ENCODE data around the gene RTF1. TPM values are rescaled to one million over a fixed set of nuclear protein-coding genes. Genes with fewer than 3 reads are reported as not detected.

RTF1 gene
- total and polyA plus RNA-seq, 8 donors: 7.9 to 17.3 (median 10.3) TPM

DNA sequence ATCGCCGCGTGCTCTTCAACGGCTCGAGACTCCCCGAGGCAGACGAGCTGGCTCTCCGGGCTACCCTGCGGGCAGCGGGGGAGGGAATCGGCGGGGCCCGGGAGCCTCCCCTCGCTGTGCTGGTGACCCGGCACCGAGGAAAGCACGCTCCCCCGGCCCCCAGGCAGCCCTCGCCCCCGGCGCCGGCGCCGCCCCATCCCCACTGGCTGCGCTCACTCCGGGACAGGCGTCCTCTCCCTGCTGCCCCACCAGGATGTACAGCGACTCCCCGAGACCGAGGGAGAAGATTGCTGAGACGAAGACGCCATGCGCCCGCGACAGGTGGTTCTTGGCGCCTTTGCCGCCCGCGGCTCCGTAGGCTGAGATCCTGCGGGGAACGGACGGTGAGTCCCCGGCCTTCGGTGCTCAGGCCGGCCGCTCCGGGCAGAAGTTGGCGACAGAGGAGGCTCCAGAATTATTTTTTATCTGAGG is 95.0 kb downstream of the RTF1 start:
- Histone ChIP-seq H3K4me3 (peak overlapping the region in 2 of 4 donors; percentile 22 to 37), H3K9me3 (no peaks in the 10 kb centered on the region), H3K27ac (no peak overlapping the region), H3K4me1 (peaks cover 0 to 13% (median 0%) of the 10 kb centered on the region in 3 donors), H3K27me3 (peaks cover 0 to 9% (median 3%) of the 10 kb centered on the region in 4 donors), H3K36me3 (no peaks in the 10 kb centered on the region)
- DNase-seq: peak in 1 of 6 donors; percentile 63
- intact Hi-C loops (cut with DNase I): no loop called here
- no peak for TF ChIP-seq CTCF (IDR thresholded peaks at IDR 0.05)
- no peak for FAIRE-seq
- ATAC-seq: peak in 2 of 4 donors; percentile 5 to 14
- WGBS, 2 donors: 3% methylated on average over 42 to 49 of the region's 49 CpGs

- peak overlapping the region in 2 of 4 donors; percentile 22 to 37 for H3K4me3 ChIP-seq
- peaks cover 0 to 9% (median 3%) of the 10 kb centered on the region in 4 donors for H3K27me3 ChIP-seq
- H3K4me1 ChIP-seq: peaks cover 0 to 13% (median 0%) of the 10 kb centered on the region in 3 donors
- H3K27ac ChIP-seq: no peak overlapping the region
- intact Hi-C loops (cut with DNase I): no loop called here
- no peak for TF ChIP-seq CTCF (IDR thresholded peaks at IDR 0.05)
- H3K36me3 ChIP-seq: no peaks in the 10 kb centered on the region
- ATAC-seq (no peak), FAIRE-seq (no peak), DNase-seq (peak in 1 of 6 donors; percentile 23)
- WGBS, 2 donors: 18% methylated on average over 33 of the region's 33 CpGs
- H3K9me3 ChIP-seq: no peaks in the 10 kb centered on the region
Observed at GRCh38 chr15:41512512-41512939, 95.6 kb downstream of the RTF1 start.

- H3K27ac ChIP-seq: no peak overlapping the region
- FAIRE-seq: no peak
- H3K9me3 ChIP-seq: no peaks in the 10 kb centered on the region
- H3K27me3 ChIP-seq: peaks cover 0 to 9% (median 3%) of the 10 kb centered on the region in 4 donors
- no peak for TF ChIP-seq CTCF (IDR thresholded peaks at IDR 0.05)
- peak in 3 of 4 donors; percentile 27 to 48 (median 37) for ATAC-seq
- peaks cover 0 to 13% (median 0%) of the 10 kb centered on the region in 3 donors for H3K4me1 ChIP-seq
- no peaks in the 10 kb centered on the region for H3K36me3 ChIP-seq
- 15 to 19% methylated on average over 38 to 40 of the region's 40 CpGs for WGBS, 2 donors
- DNase-seq: peak in 1 of 6 donors; percentile 63
- intact Hi-C loops (cut with DNase I): no loop called here
- peak overlapping the region in 3 of 4 donors; percentile 0 to 37 (median 15) for H3K4me3 ChIP-seq
Observed at GRCh38 chr15:41512940-41513505, 96.1 kb downstream of the RTF1 start.

- TF ChIP-seq CTCF (IDR thresholded peaks at IDR 0.05): no peak
- DNase-seq: peak in 1 of 6 donors; percentile 28
Observed at GRCh38 chr15:41513506-41514227, 96.8 kb downstream of the RTF1 start, which contains the start of gene LTK. Gene LTK (minus strand): TSS chr15:41513827. CDS start chr15:41513709, 118 bp downstream.

More at GRCh38 chr15:41513506-41514227, 96.8 kb downstream of the RTF1 start, which contains the start of gene LTK:
- 41 to 42% methylated on average over 33 of the region's 33 CpGs for WGBS, 2 donors
- Histone ChIP-seq H3K27me3 (peaks cover 0 to 9% (median 3%) of the 10 kb centered on the region in 4 donors), H3K36me3 (no peaks in the 10 kb centered on the region), H3K4me3 (peak within 1 kb of the TSS in 3 of 4 donors; percentile 0 to 37 (median 15)), H3K9me3 (no peaks in the 10 kb centered on the region), H3K4me1 (peaks cover 0 to 13% (median 0%) of the 10 kb centered on the region in 3 donors), H3K27ac (no peak within 1 kb of the TSS)
- FAIRE-seq (no peak), ATAC-seq (no peak)
- intact Hi-C loops (cut with DNase I): no loop called here
